Measurements from ENCODE around the gene SEMA5A. TPM values are rescaled to one million over a fixed set of nuclear protein-coding genes. Genes with fewer than 3 reads are reported as not detected.

The SEMA5A gene
- total and polyA plus RNA-seq, 7 donors, result 0.60 to 4.7 (median 2.8) TPM

DNA sequence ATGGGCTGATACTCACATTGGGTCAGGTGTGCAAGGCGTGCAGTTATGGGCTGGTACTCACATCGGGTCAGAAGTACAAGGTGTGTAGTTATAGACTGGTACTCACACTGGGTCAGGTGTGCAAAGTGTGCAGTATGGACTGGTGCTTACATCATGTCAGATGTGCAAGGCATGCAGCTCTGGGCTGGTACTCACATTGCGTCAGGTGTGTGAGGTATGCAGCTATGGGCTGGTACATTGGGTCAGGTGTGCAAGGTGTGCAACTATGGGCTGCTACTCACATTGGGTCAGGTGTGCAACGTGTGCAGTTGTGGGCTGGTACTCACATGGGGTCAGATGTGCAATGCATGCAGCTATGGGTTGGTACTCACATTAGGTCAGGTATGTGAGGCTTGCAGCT, 213.8 kb downstream of the SEMA5A start:
- Histone ChIP-seq H3K27ac (no peak overlapping the region), H3K27me3 (no peaks in the 10 kb centered on the region), H3K9me3 (no peaks in the 10 kb centered on the region), H3K4me1 (no peaks in the 10 kb centered on the region), H3K4me3 (no peak overlapping the region), H3K36me3 (no peaks in the 10 kb centered on the region)
- WGBS, 2 donors, result 82 to 94% methylated on average over 4 of the region's 4 CpGs
- DNase-seq, result no peak
- TF ChIP-seq POLR2A (IDR thresholded peaks at IDR 0.05) (no peak), POLR2AphosphoS5 (IDR thresholded peaks at IDR 0.05) (no peak), EP300 (IDR thresholded peaks at IDR 0.05) (no peak)
- TF ChIP-seq, protein P1, sequence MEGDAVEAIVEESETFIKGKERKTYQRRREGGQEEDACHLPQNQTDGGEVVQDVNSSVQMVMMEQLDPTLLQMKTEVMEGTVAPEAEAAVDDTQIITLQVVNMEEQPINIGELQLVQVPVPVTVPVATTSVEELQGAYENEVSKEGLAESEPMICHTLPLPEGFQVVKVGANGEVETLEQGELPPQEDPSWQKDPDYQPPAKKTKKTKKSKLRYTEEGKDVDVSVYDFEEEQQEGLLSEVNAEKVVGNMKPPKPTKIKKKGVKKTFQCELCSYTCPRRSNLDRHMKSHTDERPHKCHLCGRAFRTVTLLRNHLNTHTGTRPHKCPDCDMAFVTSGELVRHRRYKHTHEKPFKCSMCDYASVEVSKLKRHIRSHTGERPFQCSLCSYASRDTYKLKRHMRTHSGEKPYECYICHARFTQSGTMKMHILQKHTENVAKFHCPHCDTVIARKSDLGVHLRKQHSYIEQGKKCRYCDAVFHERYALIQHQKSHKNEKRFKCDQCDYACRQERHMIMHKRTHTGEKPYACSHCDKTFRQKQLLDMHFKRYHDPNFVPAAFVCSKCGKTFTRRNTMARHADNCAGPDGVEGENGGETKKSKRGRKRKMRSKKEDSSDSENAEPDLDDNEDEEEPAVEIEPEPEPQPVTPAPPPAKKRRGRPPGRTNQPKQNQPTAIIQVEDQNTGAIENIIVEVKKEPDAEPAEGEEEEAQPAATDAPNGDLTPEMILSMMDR (IDR thresholded peaks at IDR 0.05), result no peak
- intact Hi-C loops (cut with DNase I), result no loop called here

GRCh38 chr5:9331372-9331771, 214.5 kb downstream of the SEMA5A start:
- DNase-seq, result no peak
- Histone ChIP-seq H3K27ac (no peak overlapping the region), H3K27me3 (no peaks in the 10 kb centered on the region), H3K4me1 (no peaks in the 10 kb centered on the region), H3K9me3 (no peaks in the 10 kb centered on the region), H3K36me3 (no peaks in the 10 kb centered on the region), H3K4me3 (no peak overlapping the region)
- intact Hi-C loops (cut with DNase I), result no loop called here
- TF ChIP-seq EP300 (IDR thresholded peaks at IDR 0.05), result no peak
- TF ChIP-seq POLR2A (IDR thresholded peaks at IDR 0.05), result no peak
- TF ChIP-seq POLR2AphosphoS5 (IDR thresholded peaks at IDR 0.05), result no peak
- TF ChIP-seq, protein P1 (IDR thresholded peaks at IDR 0.05), result no peak
- 50 to 99% methylated on average over 1 of the region's 1 CpG for WGBS, 2 donors

GRCh38 chr5:9329125-9329524, 216.8 kb downstream of the SEMA5A start:
- 52 to 62% methylated on average over 4 of the region's 4 CpGs for WGBS, 2 donors
- H3K27me3 ChIP-seq, result no peaks in the 10 kb centered on the region
- intact Hi-C loops (cut with DNase I), result no loop called here
- TF ChIP-seq, protein P1 (IDR thresholded peaks at IDR 0.05), result no peak
- TF ChIP-seq POLR2AphosphoS5 (IDR thresholded peaks at IDR 0.05) (no peak), POLR2A (IDR thresholded peaks at IDR 0.05) (no peak), EP300 (IDR thresholded peaks at IDR 0.05) (no peak)
- H3K4me3 ChIP-seq, result no peak overlapping the region
- peaks cover 0 to 6% (median 3%) of the 10 kb centered on the region in 4 donors for H3K4me1 ChIP-seq
- no peaks in the 10 kb centered on the region for H3K9me3 ChIP-seq
- DNase-seq, result no peak
- H3K36me3 ChIP-seq, result no peaks in the 10 kb centered on the region
- H3K27ac ChIP-seq, result no peak overlapping the region

- Histone ChIP-seq H3K27ac (no peak overlapping the region), H3K4me1 (peaks cover 0 to 6% (median 3%) of the 10 kb centered on the region in 4 donors), H3K9me3 (no peaks in the 10 kb centered on the region), H3K4me3 (no peak overlapping the region), H3K36me3 (no peaks in the 10 kb centered on the region), H3K27me3 (no peaks in the 10 kb centered on the region)
- TF ChIP-seq EP300 (IDR thresholded peaks at IDR 0.05) (no peak), POLR2A (IDR thresholded peaks at IDR 0.05) (no peak), POLR2AphosphoS5 (IDR thresholded peaks at IDR 0.05) (no peak)
- TF ChIP-seq, protein P1 (IDR thresholded peaks at IDR 0.05), result no peak
- intact Hi-C loops (cut with DNase I), result no loop called here
- 30 to 73% methylated on average over 4 of the region's 4 CpGs for WGBS, 2 donors
- DNase-seq, result no peak
Observed at GRCh38 chr5:9325549-9325948, 220.3 kb downstream of the SEMA5A start.
